Testis (tissue), 3 donors: ENCODE measurements around the gene ZNF567. TPM values are rescaled to one million over a fixed set of nuclear protein-coding genes. Genes with fewer than 3 reads are reported as not detected.

ENCODE experiments used
- DNase-seq: peaks from one replicate; pipeline ENCODE4 v3.0.0-alpha.2; 2019
- H3K27ac ChIP-seq, 2 donors: fragments of 200-600 bp; sonication (generic); one replicate each; pipeline ENCODE4 v1.5.1; 2019
- H3K27me3 ChIP-seq: fragments of 200-600 bp; sonication (generic); one replicate; pipeline ENCODE4 v1.5.1; 2019
- H3K36me3 ChIP-seq: fragments of 200-600 bp; sonication (generic); one replicate; pipeline ENCODE4 v1.5.1; 2017; ENCODE audit warnings: low read depth; ENCODE audit errors: missing control alignments
- H3K4me1 ChIP-seq: fragments of 200-600 bp; sonication (generic); one replicate; pipeline ENCODE4 v1.5.1; 2019
- H3K4me3 ChIP-seq, 2 donors: fragments of 200-600 bp; sonication (generic); one replicate each; pipeline ENCODE4 v1.5.1; 2017 to 2019
- H3K9me3 ChIP-seq: fragments of 200-600 bp; sonication (generic); one replicate; pipeline ENCODE4 v1.5.1; 2017
- CTCF ChIP-seq, 3 experiments: fragments of 450-650 bp in 2 of 3; fragments of 200-600 bp in 1 of 3; sonication (generic) in 1 of 3; IDR thresholded peaks; one replicate each; pipeline ENCODE4 v1.5.1; 2016 to 2019; ENCODE audit warnings: antibody characterized with exemption in 3 of 3, mild to moderate bottlenecking in 2 of 3, moderate library complexity in 1 of 3
- POLR2A ChIP-seq: fragments of 450-650 bp; IDR thresholded peaks from one replicate; pipeline ENCODE4 v1.6.1; 2017; ENCODE audit warnings: antibody characterized with exemption, mild to moderate bottlenecking, moderate library complexity
- WGBS, 2 donors: methylation state at CpG; one replicate each; pipeline ENCODE4 v1.1.5; 2018; 5-methylcytosine and 5-hydroxymethylcytosine counted together
- intact Hi-C: fragments of 100-400 bp; cut with DNase I; formaldehyde crosslinking; loops from one replicate; pipeline ENCODE4 v1.15.1; 2023; ENCODE audit warnings: low total_unique reads
- polyA plus RNA-seq: library from polyadenylated mRNA; stranded (reverse); fragments of 350-450 nt; fragmentation: Illumina TruSeq; extraction: RNeasy Lipid Tissue Mini Kit (QIAGEN cat#74804); gene quantifications from one replicate; pipeline ENCODE4 v1.2.3, GENCODE V29; 2014; ENCODE audit warnings: low read depth, low replicate concordance; ENCODE audit not compliant: insufficient read depth
- total RNA-seq, 2 donors: library from RNA; depleted of rRNA; stranded (reverse); fragments of >200 nt; gene quantifications; one replicate each; pipeline ENCODE4 v1.2.3, GENCODE V29; 2016

ZNF567 gene
- total and polyA plus RNA-seq, 3 donors from 2014 or later = 9.8 to 17.9 (median 17.0) TPM

GRCh38 chr19:36665832-36666231 lies 21.6 kb upstream of the ZNF567 start:
- TF ChIP-seq POLR2A (no peak), CTCF (IDR thresholded peaks at IDR 0.05) (no peak)
- DNase-seq = no peak
- no peak overlapping the region for H3K27ac ChIP-seq
- no peaks in the 10 kb centered on the region for H3K36me3 ChIP-seq
- no peaks in the 10 kb centered on the region for H3K27me3 ChIP-seq
- H3K4me3 ChIP-seq = peak overlapping the region; percentile 72 to 81
- intact Hi-C loops = no loop called here
- H3K9me3 ChIP-seq = no peaks in the 10 kb centered on the region
- WGBS, 2 donors = 44% methylated on average over 14 of the region's 14 CpGs
- no peaks in the 10 kb centered on the region for H3K4me1 ChIP-seq

GRCh38 chr19:36668646-36669045 lies 18.8 kb upstream of the ZNF567 start:
- no peak overlapping the region for H3K27ac ChIP-seq
- no peak overlapping the region for H3K4me3 ChIP-seq
- intact Hi-C loops = no loop called here
- no peaks in the 10 kb centered on the region for H3K9me3 ChIP-seq
- H3K4me1 ChIP-seq = no peaks in the 10 kb centered on the region
- H3K36me3 ChIP-seq = no peaks in the 10 kb centered on the region
- 64 to 79% methylated on average over 2 of the region's 2 CpGs for WGBS, 2 donors
- no peak for DNase-seq
- no peak for TF ChIP-seq POLR2A
- TF ChIP-seq CTCF (IDR thresholded peaks at IDR 0.05) = no peak
- H3K27me3 ChIP-seq = no peaks in the 10 kb centered on the region

- Histone ChIP-seq H3K4me3 (no peak overlapping the region), H3K9me3 (no peaks in the 10 kb centered on the region), H3K36me3 (no peaks in the 10 kb centered on the region), H3K27ac (no peak overlapping the region), H3K27me3 (no peaks in the 10 kb centered on the region), H3K4me1 (no peaks in the 10 kb centered on the region)
- intact Hi-C loops = no loop called here
- no peak for TF ChIP-seq CTCF (IDR thresholded peaks at IDR 0.05)
- no peak for TF ChIP-seq POLR2A
- WGBS, 2 donors = 88 to 92% methylated on average over 1 of the region's 1 CpG
- no peak for DNase-seq
Measured at GRCh38 chr19:36672368-36672767, 15.0 kb upstream of the ZNF567 start.

- intact Hi-C loops = no loop called here
- no peaks in the 10 kb centered on the region for H3K9me3 ChIP-seq
- H3K4me3 ChIP-seq = no peak overlapping the region
- no peak for DNase-seq
- no peak overlapping the region for H3K27ac ChIP-seq
- H3K27me3 ChIP-seq = no peaks in the 10 kb centered on the region
- WGBS, 2 donors = 96 to 97% methylated on average over 2 of the region's 2 CpGs
- no peaks in the 10 kb centered on the region for H3K4me1 ChIP-seq
- H3K36me3 ChIP-seq = no peaks in the 10 kb centered on the region
- TF ChIP-seq CTCF (IDR thresholded peaks at IDR 0.05) = no peak
- TF ChIP-seq POLR2A = no peak
Measured at GRCh38 chr19:36674201-36674600, 13.2 kb upstream of the ZNF567 start.

- H3K27me3 ChIP-seq = no peaks in the 10 kb centered on the region
- no peaks in the 10 kb centered on the region for H3K36me3 ChIP-seq
- no peak for TF ChIP-seq POLR2A
- TF ChIP-seq CTCF (IDR thresholded peaks at IDR 0.05) = no peak
- no peaks in the 10 kb centered on the region for H3K9me3 ChIP-seq
- no peak overlapping the region for H3K4me3 ChIP-seq
- H3K4me1 ChIP-seq = no peaks in the 10 kb centered on the region
- no peak overlapping the region for H3K27ac ChIP-seq
- DNase-seq = no peak
- intact Hi-C loops = no loop called here
Measured at GRCh38 chr19:36679455-36679854, 8.0 kb upstream of the ZNF567 start.
